AML-193 (cell line): ENCODE data around the gene NSMF.

ENCODE experiments used
- DNase-seq, 2 experiments: peaks; one replicate each; lab custom pipeline; 2025; lab: John Stamatoyannopoulos, UW

NSMF gene

DNA sequence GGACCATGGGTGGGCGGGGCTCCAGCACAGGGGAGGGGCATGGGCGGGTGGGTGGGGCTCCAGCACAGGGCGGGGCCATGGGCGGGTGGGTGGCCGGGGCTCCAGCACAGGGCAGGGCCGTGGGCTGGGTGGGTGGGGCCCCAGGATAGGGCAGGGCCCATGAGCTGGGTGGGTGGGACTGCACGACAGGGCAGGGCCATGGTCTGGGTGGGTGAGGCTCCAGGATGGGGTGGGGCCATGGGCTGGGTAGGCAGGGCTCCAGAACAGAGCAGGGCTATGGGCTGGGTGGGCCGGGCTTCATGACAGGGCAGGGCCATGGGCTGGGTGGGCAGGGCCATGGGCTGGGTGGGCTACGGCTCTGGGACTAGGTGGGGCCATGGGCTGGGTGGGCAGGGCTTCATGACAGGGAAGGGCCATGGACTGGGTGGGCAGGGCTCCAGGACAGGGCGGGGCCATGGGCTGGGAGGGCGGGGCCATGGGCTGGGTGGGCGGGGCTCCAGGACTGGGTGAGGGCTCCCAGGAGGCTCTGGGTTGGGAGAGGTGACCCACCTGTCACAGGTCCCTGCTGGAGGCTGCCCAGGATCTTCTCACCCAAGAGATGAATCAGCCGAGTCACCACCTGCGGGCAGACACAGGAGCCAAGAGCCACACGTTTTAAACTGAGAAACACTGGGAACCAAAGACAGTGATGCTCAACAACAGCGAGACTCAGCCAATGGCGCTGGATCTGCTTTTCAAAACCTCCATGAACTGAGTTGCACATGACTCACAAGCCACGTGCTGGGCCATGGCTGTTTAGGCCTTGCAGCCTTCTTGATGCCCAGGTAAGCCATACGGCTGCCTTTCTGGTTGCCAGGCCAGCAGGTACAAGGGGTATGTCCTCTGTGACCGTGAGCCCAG is 33.6 kb upstream of the NSMF start:
- DNase-seq: no peak

- DNase-seq: no peak
Measured at GRCh38 chr9:137491735-137492432, 32.8 kb upstream of the NSMF start.

GRCh38 chr9:137490532-137491186 is 31.5 kb upstream of the NSMF start:
- no peak for DNase-seq

- DNase-seq: no peak
Measured at GRCh38 chr9:137488906-137489305, 29.8 kb upstream of the NSMF start.

- DNase-seq: no peak
Measured at GRCh38 chr9:137488327-137488653, 29.2 kb upstream of the NSMF start.

DNA sequence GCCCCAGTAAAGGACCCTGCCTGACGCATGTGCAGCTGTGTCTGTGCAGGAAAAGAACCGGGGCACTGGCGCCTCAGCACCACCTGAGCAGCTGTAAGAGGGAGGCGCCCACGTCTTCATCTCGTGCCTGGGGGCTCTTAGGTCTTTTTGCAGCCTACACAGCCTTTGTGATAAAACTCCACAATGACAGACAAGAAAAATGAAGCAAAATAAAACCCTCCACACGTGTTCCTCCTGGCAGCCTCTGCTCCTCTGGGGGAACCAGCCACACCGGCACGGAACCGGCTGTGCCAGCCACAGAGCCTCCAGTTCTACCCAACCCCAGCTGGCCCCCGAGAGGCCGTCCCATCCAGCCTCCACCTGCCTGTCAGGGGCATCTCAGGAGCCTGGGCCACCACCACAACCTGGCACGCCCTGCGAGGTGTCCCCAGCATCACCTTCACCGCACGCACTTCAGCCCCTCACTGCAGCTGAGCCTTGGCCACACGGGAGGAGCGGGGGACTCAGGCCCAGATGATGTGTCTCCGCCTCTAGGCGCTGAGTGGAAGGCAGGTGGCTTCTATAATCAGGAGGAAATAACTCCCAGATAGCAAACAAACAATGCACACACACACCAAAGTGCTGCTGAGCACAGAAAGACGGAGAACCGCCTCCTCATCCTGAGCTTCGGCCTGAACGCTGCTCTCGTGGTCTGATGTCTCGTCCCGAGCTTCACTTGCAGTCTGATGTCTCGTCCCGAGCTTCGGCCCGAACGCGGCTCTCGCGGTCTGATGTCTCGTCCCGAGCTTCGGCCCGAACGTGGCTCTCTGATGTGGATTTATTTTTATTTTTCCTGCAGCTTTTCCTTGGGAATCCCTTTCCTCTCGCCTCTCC is 28.6 kb upstream of the NSMF start:
- no peak for DNase-seq

- DNase-seq: no peak
Measured at GRCh38 chr9:137486545-137487453, 27.7 kb upstream of the NSMF start.

DNA sequence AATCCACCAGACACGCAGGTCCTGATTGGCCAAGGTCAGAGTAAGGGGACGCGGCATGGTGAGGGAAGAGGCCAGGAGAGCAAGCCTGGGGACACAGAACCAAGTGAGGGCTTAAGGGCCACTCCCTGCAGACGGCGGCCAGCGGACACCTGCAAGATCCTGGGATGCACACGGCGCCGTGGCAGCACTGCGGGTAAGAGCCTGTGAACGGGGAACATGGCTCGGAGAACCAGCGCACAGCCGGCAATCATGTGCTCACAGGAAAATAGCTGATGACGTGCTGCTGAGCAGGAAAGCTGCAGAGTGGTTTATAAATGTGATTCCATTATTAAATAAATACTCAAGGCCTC is 27.0 kb upstream of the NSMF start:
- DNase-seq: no peak

DNA sequence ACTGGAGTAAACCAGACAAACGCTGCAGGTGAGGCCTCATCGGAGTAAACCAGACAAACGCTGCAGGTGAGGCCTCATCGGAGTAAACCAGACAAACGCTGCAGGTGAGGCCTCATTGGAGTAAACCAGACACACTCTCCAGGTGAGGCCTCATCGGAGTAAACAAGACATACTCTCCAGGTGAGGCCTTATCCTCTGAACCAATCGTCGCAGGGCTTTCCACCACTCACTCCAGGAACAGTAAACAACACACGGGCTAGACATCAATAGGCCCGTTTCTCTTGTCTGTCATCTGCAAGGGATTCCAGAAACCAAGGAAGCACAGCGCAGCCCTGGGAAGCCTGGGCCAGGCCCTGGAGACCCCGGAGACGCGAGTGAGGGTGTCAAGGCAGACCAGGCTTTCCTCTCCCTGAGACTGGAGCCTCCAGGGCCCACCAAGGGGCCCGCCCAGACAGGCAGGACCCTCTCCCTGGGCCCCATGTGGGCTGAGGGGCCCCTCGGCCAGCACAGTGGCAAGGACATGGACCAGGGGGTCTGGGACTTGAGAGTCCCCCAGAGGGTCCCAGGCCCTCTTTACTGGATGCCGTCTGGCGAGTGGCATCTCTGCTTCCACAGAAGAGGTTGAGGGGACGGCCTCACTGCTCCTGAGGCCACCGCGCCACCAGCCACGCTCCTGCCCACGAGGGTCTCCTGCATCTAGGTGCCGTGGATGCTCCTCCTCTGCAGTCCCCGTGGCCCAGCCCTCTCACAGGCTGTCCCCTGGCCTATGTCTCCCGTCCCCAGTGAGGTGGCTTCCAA is 26.4 kb upstream of the NSMF start:
- no peak for DNase-seq

- DNase-seq: no peak
Measured at GRCh38 chr9:137484551-137485315, 25.6 kb upstream of the NSMF start.

DNA sequence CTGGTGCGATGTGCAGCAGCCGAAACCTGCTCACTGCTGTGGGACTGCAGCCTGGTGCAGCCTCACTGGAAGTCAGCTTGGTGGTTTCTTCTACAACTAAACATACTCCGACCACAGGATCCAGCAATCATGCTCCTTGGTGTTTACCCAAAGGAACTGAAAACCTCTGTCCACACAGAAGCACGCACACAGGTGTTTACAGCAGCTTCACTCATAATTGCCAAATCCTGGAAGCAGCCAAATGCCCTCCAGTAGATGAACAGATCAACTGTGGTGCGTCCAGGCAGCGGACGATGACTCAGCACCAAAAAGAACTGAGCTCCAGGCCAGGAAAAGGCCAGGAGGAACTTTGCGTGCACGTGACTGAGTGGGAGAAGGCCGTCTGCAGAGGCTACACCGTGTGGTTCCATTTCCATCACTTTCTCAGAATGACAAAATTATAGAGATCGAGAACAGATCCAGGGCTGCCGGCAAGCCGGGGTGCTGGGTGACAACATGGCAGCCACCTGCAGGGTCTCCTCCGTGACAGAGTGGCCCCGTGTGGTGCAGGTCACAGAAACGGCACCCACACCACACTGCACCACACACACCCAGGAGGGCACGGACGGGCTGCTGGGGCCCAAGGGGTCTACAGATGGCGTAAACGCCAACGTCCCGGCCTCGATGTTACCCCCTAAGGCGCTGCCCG is 23.1 kb upstream of the NSMF start:
- peak; percentile 25 to 46 for DNase-seq

DNA sequence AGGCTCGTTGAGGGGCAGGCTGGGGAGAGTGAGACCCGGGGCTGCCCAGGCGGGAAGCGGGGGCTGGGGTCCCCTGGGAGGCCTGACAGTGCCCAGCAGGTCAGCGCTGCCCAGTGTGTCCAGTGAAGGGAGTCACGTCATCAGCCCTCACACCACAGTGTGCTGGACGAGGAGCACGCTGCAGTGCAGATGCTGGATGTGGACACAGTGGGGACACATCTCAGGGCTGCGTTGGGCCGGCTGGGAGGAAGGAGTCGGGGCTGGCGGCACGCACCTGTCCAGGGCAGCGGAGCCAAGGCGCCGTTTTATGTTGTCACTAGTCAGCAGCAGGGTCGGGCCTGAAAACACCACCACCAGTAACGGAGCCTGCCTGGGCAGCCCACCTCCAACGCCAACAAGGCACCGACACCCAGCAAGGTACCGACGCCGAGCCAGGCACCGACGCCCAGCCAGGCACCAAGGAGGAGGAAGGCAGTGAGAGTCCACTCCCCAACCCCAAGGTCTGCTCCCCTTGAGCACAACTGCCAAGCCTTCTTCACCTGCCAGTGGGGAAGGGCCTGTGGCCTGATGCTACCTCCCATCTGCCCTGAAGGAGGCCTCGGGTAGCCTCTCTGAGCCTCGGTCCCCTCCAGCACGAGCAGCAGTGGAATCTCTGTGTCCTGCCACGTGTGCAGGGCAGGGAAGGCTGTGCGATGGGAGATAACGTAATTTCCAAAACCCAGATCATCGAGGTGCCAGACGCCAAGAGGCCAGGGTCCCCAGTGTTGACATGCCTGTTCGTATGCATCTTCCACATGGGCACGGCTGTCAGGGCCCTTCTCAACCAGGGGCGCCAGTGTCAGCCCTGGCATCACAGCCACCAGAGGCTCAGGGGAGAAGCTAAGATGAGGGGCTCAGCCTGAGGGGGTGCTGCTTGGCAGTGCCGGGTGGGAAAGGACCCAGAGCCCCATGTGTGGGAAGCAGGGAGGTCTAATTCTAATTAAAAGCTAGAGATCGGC is 21.9 kb upstream of the NSMF start:
- no peak for DNase-seq

- DNase-seq: no peak
Measured at GRCh38 chr9:137479892-137480685, 21.0 kb upstream of the NSMF start.

DNA sequence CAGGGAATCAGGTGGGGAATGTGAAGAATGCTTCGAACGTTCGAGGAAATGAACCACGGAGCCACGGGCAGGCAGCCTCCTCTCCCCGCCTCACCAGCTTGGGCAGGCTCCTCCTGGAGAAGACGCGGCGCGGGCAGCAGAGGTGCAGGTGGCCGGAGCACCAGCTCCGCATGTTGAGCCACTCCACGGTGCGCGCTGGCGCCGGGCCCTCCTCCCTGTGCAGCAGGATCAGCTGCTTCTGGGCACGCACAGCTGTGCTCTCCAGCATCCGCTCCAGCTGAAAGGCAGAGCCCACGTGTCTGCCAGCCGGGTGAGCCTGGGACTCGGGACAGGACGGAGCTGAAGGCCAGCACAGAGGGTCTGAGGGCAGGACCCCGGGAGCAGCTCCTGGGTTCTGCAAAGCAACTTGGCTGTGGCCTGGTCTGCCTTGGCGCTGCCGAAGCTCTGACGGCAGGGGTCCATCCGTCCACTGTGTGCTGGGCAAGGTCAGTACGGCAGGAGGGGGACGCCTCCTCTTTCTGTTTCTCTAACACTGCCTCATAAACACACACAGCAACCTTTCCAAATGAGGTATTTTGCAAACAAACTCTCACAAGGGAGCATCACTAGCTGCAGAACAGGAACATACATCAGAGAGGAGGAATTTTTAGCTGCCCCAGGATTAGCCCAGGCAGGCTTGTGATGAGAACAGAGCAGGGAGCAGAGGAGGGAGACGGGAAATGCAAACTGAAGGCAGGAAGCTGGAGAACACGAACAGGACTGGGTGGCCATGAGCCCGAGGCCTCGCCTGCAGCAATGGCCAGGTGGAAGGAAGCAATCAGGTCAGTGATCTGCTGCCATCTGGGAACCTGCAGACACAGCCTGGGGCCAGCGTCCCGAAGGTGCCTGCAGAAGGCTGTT is 20.1 kb upstream of the NSMF start:
- no peak for DNase-seq

DNA sequence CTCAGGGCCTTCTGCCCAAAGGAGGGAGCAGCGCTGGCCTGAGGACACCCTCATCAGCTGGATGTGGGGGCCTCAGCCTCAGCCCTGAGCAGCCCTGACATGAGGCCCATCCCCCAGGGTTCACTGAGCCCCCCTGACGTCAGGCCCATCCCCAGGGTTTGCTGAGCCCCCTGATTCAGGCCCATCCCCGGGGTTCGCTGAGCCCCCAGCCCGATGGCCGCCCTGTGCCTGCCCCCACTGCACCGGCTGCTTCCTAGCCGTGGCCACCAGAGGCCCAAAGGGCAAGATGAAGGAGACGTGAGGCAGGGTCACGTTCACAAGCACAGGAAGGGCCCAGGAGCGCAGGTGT is 19.5 kb upstream of the NSMF start:
- DNase-seq: no peak
